ENCODE measurements around the gene BTBD16. TPM values are rescaled to one million over a fixed set of nuclear protein-coding genes. Genes with fewer than 3 reads are reported as not detected.

BTBD16 gene
- total and polyA plus RNA-seq, 3 donors from 2014 or later: 4.9 to 21.3 (median 5.3) TPM

GRCh38 chr10:122258136-122259074 is 12.7 kb upstream of the BTBD16 start:
- TF ChIP-seq POLR2A (IDR thresholded peaks at IDR 0.05) (no peak), CTCF (IDR thresholded peaks at IDR 0.05) (no peak)
- Histone ChIP-seq H3K27me3 (no peaks in the 10 kb centered on the region), H3K27ac (no peak overlapping the region), H3K36me3 (ENCODE audit: low read depth, missing control alignments) (no peaks in the 10 kb centered on the region), H3K4me3 (no peak overlapping the region), H3K4me1 (no peaks in the 10 kb centered on the region), H3K9me3 (no peaks in the 10 kb centered on the region)
- WGBS, 2 donors: 74 to 75% methylated on average over 23 to 25 of the region's 25 CpGs
- intact Hi-C loops (cut with DNase I; ENCODE audit: low total_unique reads): no loop called here
- DNase-seq: no peak

GRCh38 chr10:122259075-122259466 is 12.0 kb upstream of the BTBD16 start:
- no peaks in the 10 kb centered on the region for H3K9me3 ChIP-seq
- intact Hi-C loops (cut with DNase I; ENCODE audit: low total_unique reads): no loop called here
- H3K4me3 ChIP-seq: no peak overlapping the region
- 63 to 72% methylated on average over 4 of the region's 4 CpGs for WGBS, 2 donors
- no peak for DNase-seq
- H3K36me3 ChIP-seq (ENCODE audit: low read depth, missing control alignments): no peaks in the 10 kb centered on the region
- TF ChIP-seq CTCF (IDR thresholded peaks at IDR 0.05) (no peak), POLR2A (IDR thresholded peaks at IDR 0.05) (no peak)
- H3K4me1 ChIP-seq: no peaks in the 10 kb centered on the region
- no peak overlapping the region for H3K27ac ChIP-seq
- no peaks in the 10 kb centered on the region for H3K27me3 ChIP-seq

GRCh38 chr10:122261584-122261983 is 9.5 kb upstream of the BTBD16 start:
- H3K36me3 ChIP-seq (ENCODE audit: low read depth, missing control alignments): no peaks in the 10 kb centered on the region
- DNase-seq: no peak
- TF ChIP-seq POLR2A (IDR thresholded peaks at IDR 0.05) (no peak), CTCF (IDR thresholded peaks at IDR 0.05) (no peak)
- intact Hi-C loops (cut with DNase I; ENCODE audit: low total_unique reads): no loop called here
- WGBS, 2 donors: 69 to 100% methylated on average over 1 of the region's 1 CpG
- no peak overlapping the region for H3K27ac ChIP-seq
- no peak overlapping the region for H3K4me3 ChIP-seq
- no peaks in the 10 kb centered on the region for H3K27me3 ChIP-seq
- no peaks in the 10 kb centered on the region for H3K4me1 ChIP-seq
- no peaks in the 10 kb centered on the region for H3K9me3 ChIP-seq

- Histone ChIP-seq H3K27me3 (no peaks in the 10 kb centered on the region), H3K4me3 (no peak overlapping the region), H3K36me3 (ENCODE audit: low read depth, missing control alignments) (no peaks in the 10 kb centered on the region), H3K4me1 (no peaks in the 10 kb centered on the region), H3K9me3 (no peaks in the 10 kb centered on the region), H3K27ac (no peak overlapping the region)
- intact Hi-C loops (cut with DNase I; ENCODE audit: low total_unique reads): no loop called here
- 46 to 52% methylated on average over 1 of the region's 1 CpG for WGBS, 2 donors
- DNase-seq: no peak
- no peak for TF ChIP-seq CTCF (IDR thresholded peaks at IDR 0.05)
- no peak for TF ChIP-seq POLR2A (IDR thresholded peaks at IDR 0.05)
These were observed 7.1 kb upstream of the BTBD16 start for GRCh38 chr10:122263971-122264370.

GRCh38 chr10:122264436-122264835 is 6.7 kb upstream of the BTBD16 start:
- Histone ChIP-seq H3K36me3 (ENCODE audit: low read depth, missing control alignments) (no peaks in the 10 kb centered on the region), H3K27me3 (no peaks in the 10 kb centered on the region), H3K4me1 (no peaks in the 10 kb centered on the region), H3K27ac (no peak overlapping the region), H3K4me3 (no peak overlapping the region), H3K9me3 (no peaks in the 10 kb centered on the region)
- WGBS, 2 donors: 81 to 84% methylated on average over 1 of the region's 1 CpG
- intact Hi-C loops (cut with DNase I; ENCODE audit: low total_unique reads): no loop called here
- no peak for TF ChIP-seq POLR2A (IDR thresholded peaks at IDR 0.05)
- no peak for TF ChIP-seq CTCF (IDR thresholded peaks at IDR 0.05)
- no peak for DNase-seq

Data from testis (tissue), 3 donors.